Measurements from ENCODE around the gene PPP3CA.

DNA sequence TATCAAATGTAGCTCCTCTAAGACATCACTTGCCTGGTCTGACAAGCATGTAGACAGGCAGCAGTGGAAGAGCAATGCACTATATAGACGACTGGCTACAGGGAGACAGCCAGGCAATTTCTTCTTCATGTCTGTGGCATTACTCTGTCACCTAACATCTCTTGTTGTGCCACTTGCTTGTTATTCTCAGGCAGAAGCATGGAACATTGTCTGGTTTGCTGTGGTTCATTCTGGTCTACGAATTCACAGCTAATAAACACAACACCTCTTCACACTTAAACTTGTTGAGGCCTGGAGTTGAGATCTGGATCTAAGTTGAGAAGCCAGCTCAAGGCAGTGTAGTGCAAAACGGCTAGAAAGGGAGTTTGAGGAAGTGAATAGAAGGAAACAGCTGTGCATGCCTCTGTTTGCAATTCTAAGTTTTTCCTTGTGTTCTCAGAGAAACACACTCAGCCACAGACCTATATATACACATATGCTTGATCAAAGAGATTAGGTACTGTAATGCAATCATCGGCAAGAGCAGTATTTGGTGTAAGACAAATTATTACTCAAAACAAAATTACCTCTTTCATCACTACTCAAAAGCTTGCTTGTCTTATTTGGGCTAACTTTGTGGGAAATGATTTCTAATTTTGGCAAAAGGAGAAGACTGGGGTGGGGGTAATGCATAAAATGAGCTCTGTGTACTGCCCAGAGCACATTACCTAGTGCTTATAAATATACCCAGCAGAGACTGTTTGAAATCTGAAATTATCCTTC, 243.8 kb downstream of the PPP3CA start:
- TF ChIP-seq, protein P1, sequence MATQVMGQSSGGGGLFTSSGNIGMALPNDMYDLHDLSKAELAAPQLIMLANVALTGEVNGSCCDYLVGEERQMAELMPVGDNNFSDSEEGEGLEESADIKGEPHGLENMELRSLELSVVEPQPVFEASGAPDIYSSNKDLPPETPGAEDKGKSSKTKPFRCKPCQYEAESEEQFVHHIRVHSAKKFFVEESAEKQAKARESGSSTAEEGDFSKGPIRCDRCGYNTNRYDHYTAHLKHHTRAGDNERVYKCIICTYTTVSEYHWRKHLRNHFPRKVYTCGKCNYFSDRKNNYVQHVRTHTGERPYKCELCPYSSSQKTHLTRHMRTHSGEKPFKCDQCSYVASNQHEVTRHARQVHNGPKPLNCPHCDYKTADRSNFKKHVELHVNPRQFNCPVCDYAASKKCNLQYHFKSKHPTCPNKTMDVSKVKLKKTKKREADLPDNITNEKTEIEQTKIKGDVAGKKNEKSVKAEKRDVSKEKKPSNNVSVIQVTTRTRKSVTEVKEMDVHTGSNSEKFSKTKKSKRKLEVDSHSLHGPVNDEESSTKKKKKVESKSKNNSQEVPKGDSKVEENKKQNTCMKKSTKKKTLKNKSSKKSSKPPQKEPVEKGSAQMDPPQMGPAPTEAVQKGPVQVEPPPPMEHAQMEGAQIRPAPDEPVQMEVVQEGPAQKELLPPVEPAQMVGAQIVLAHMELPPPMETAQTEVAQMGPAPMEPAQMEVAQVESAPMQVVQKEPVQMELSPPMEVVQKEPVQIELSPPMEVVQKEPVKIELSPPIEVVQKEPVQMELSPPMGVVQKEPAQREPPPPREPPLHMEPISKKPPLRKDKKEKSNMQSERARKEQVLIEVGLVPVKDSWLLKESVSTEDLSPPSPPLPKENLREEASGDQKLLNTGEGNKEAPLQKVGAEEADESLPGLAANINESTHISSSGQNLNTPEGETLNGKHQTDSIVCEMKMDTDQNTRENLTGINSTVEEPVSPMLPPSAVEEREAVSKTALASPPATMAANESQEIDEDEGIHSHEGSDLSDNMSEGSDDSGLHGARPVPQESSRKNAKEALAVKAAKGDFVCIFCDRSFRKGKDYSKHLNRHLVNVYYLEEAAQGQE (IDR thresholded peaks at IDR 0.05; ENCODE audit: low read depth): no peak
- TF ChIP-seq, protein P2, sequence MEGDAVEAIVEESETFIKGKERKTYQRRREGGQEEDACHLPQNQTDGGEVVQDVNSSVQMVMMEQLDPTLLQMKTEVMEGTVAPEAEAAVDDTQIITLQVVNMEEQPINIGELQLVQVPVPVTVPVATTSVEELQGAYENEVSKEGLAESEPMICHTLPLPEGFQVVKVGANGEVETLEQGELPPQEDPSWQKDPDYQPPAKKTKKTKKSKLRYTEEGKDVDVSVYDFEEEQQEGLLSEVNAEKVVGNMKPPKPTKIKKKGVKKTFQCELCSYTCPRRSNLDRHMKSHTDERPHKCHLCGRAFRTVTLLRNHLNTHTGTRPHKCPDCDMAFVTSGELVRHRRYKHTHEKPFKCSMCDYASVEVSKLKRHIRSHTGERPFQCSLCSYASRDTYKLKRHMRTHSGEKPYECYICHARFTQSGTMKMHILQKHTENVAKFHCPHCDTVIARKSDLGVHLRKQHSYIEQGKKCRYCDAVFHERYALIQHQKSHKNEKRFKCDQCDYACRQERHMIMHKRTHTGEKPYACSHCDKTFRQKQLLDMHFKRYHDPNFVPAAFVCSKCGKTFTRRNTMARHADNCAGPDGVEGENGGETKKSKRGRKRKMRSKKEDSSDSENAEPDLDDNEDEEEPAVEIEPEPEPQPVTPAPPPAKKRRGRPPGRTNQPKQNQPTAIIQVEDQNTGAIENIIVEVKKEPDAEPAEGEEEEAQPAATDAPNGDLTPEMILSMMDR (IDR thresholded peaks at IDR 0.05 in 2 of 3, conservative IDR thresholded peaks at IDR 0.05 in 1 of 3; ENCODE audit: borderline replicate concordance in 1 of 3, insufficient read depth in 1 of 3, low read depth in 2 of 3, low read length in 2 of 3): no peak
- TF ChIP-seq JUND (IDR thresholded peaks at IDR 0.05): no peak
- TF ChIP-seq, protein P3, sequence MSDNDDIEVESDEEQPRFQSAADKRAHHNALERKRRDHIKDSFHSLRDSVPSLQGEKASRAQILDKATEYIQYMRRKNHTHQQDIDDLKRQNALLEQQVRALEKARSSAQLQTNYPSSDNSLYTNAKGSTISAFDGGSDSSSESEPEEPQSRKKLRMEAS (IDR thresholded peaks at IDR 0.05): 0 out of 2 replicates have a peak, but pooled peaks have one; percentile 22
- TF ChIP-seq ZNF274 (IDR thresholded peaks at IDR 0.05; ENCODE audit: low read depth, low read length): no peak
- TF ChIP-seq ZBTB33 (IDR thresholded peaks at IDR 0.05; ENCODE audit: extremely low read depth, insufficient replicate concordance, low read length): no peak
- no peak for TF ChIP-seq EZH2 (IDR thresholded peaks at IDR 0.05)
- TF ChIP-seq RAD21 (IDR thresholded peaks at IDR 0.05; ENCODE audit: low read depth): no peak
- TF ChIP-seq TCF7L2 (IDR thresholded peaks at IDR 0.05; ENCODE audit: borderline replicate concordance, extremely low read depth, insufficient read depth, insufficient read length): no peak
- TF ChIP-seq POLR2A (IDR thresholded peaks at IDR 0.05; ENCODE audit: borderline replicate concordance, extremely low read depth, insufficient read depth, insufficient read length): no peak
- TF ChIP-seq FOSL1 (IDR thresholded peaks at IDR 0.05; ENCODE audit: low read depth): no peak
- TF ChIP-seq POLR2AphosphoS5 (IDR thresholded peaks at IDR 0.05; ENCODE audit: low read depth, low read length): no peak

Data from HCT116 (cell line).